Activated CD4-positive, alpha-beta memory T cell treated with anti-CD3 and anti-CD28 coated beads, Interleukin-2, amount 10 ng/mL, durations not matched to agents 7 days and 5 days (primary cell): Measurements from ENCODE around the gene HAUS2. TPM values are rescaled to one million over a fixed set of nuclear protein-coding genes. Genes with fewer than 3 reads are reported as not detected.
"Not testable (repeated sequence)": the region's sequence is repeated elsewhere in the genome, so short reads cannot be mapped to it uniquely, and the experiment has no call there.

Experiments
- CTCF ChIA-PET: fragments of 350-600 bp; sonication (Branson Sonifier 250); formaldehyde crosslinking; loops from one replicate; lab custom pipeline; 2021; ENCODE audit warnings: antibody characterized with exemption, inconsistent platforms; lab: Charles Lee
- POLR2A ChIA-PET: fragments of 350-600 bp; sonication (Branson Sonifier 250); formaldehyde crosslinking; loops from one replicate; lab custom pipeline; 2021; ENCODE audit warnings: antibody characterized with exemption; lab: Charles Lee
- DNase-seq: peaks from one replicate; pipeline ENCODE4 v3.0.0-alpha.2; 2020
- H3K27ac Mint-ChIP-seq: one replicate; pipeline ENCODE4 v1.8.0; 2021; ENCODE audit warnings: mild to moderate bottlenecking, mixed read lengths
- H3K27me3 Mint-ChIP-seq: one replicate; pipeline ENCODE4 v1.8.0; 2021; ENCODE audit warnings: mixed read lengths
- H3K36me3 Mint-ChIP-seq: one replicate; pipeline ENCODE4 v1.8.0; 2021; ENCODE audit warnings: low read depth, mixed read lengths
- H3K4me1 Mint-ChIP-seq: one replicate; pipeline ENCODE4 v1.8.0; 2021; ENCODE audit warnings: mixed read lengths
- H3K4me3 Mint-ChIP-seq: one replicate; pipeline ENCODE4 v1.8.0; 2021; ENCODE audit warnings: mild to moderate bottlenecking, mixed read lengths
- H3K9me3 Mint-ChIP-seq: one replicate; pipeline ENCODE4 v1.8.0; 2021; ENCODE audit warnings: mixed read lengths
- total RNA-seq, 2 experiments: library from RNA; stranded (reverse); gene quantifications; one replicate each; pipeline ENCODE4 v1.2.3, GENCODE V29; 2021

HAUS2 gene
- total RNA-seq, 2 experiments from 2014 or later = 35.1 to 35.8 TPM

- CTCF ChIA-PET = interaction anchor here (1.0 kb wide), 1 partner anchor 8 kb away, joined by 3 read pairs; no protein-coding TSS in a partner anchor
- Mint-ChIP-seq H3K4me3 (no peak overlapping the region), H3K4me1 (peaks cover 44% of the 10 kb centered on the region), H3K9me3 (no peaks in the 10 kb centered on the region), H3K36me3 (peaks cover 56% of the 10 kb centered on the region), H3K27me3 (no peaks in the 10 kb centered on the region), H3K27ac (peak overlapping the region; percentile 29)
- POLR2A ChIA-PET = interaction anchor here (0.7 to 4.1 kb wide), 2 partner anchors 50 to 51 kb away, joined by 4 to 32 read pairs; partner anchors contain the start of gene SNAP23
- DNase-seq = no peak
These were observed 3.6 kb upstream of the HAUS2 start for GRCh38 chr15:42544853-42545629.

- CTCF ChIA-PET = interaction anchor here (0.9 to 3.6 kb wide), 6 partner anchors 13 to 57 kb away, joined by 3 to 13 read pairs (median 4); partner anchors contain the start of gene ZNF106
- peaks cover 59% of the 10 kb centered on the region for H3K4me1 Mint-ChIP-seq
- no peak for DNase-seq
- peak overlapping the region; percentile 90 for H3K4me3 Mint-ChIP-seq
- H3K27ac Mint-ChIP-seq = peak overlapping the region; percentile 87
- POLR2A ChIA-PET = interaction anchor here (0.8 to 4.1 kb wide), 18 partner anchors 9 to 578 kb away, joined by 3 to 44 read pairs (median 8); partner anchors contain the start of genes GANC, SNAP23, STARD9 and TMEM87A
- H3K9me3 Mint-ChIP-seq = no peaks in the 10 kb centered on the region
- H3K36me3 Mint-ChIP-seq = peaks cover 52% of the 10 kb centered on the region
- H3K27me3 Mint-ChIP-seq = no peaks in the 10 kb centered on the region
These were observed 755 bp upstream of the HAUS2 start for GRCh38 chr15:42547918-42548248.

GRCh38 chr15:42549032-42549491 is 424 bp downstream of the HAUS2 start:
- H3K4me1 Mint-ChIP-seq = peaks cover 66% of the 10 kb centered on the region
- CTCF ChIA-PET = interaction anchor here (1.0 to 3.6 kb wide), 2 partner anchors 28 to 32 kb away, joined by 3 to 13 read pairs; no protein-coding TSS in a partner anchor
- H3K9me3 Mint-ChIP-seq = no peaks in the 10 kb centered on the region
- no peak for DNase-seq
- H3K4me3 Mint-ChIP-seq = peak overlapping the region; percentile 90
- peak overlapping the region; percentile 87 for H3K27ac Mint-ChIP-seq
- no peaks in the 10 kb centered on the region for H3K27me3 Mint-ChIP-seq
- POLR2A ChIA-PET = interaction anchor here (1.0 to 4.1 kb wide), 14 partner anchors 12 to 276 kb away, joined by 3 to 44 read pairs (median 12); partner anchors contain the start of genes CDAN1, SNAP23, STARD9 and ZNF106
- peaks cover 45% of the 10 kb centered on the region for H3K36me3 Mint-ChIP-seq

- DNase-seq = no peak
- H3K4me1 Mint-ChIP-seq = peaks cover 66% of the 10 kb centered on the region
- H3K36me3 Mint-ChIP-seq = peaks cover 44% of the 10 kb centered on the region
- no peaks in the 10 kb centered on the region for H3K9me3 Mint-ChIP-seq
- H3K27ac Mint-ChIP-seq = peak overlapping the region; percentile 58
- H3K27me3 Mint-ChIP-seq = no peaks in the 10 kb centered on the region
- POLR2A ChIA-PET = interaction anchor here (1.0 to 4.0 kb wide), 11 partner anchors 13 to 276 kb away, joined by 3 to 44 read pairs (median 10); partner anchors contain the start of genes CDAN1, STARD9 and ZNF106
- H3K4me3 Mint-ChIP-seq = peak overlapping the region; percentile 90
- CTCF ChIA-PET = no interaction called here
These were observed 1.2 kb downstream of the HAUS2 start for GRCh38 chr15:42549741-42550392.

- Mint-ChIP-seq H3K36me3 (peaks cover 24% of the 10 kb centered on the region), H3K27ac (no peak overlapping the region), H3K4me3 (no peak overlapping the region), H3K4me1 (peaks cover 38% of the 10 kb centered on the region), H3K27me3 (no peaks in the 10 kb centered on the region), H3K9me3 (no peaks in the 10 kb centered on the region)
- DNase-seq = no peak
- POLR2A ChIA-PET = interaction anchor here (1.1 to 1.6 kb wide), 2 partner anchors 12 to 22 kb away, joined by 3 to 6 read pairs; partner anchors contain the start of gene STARD9
- CTCF ChIA-PET = no interaction called here
These were observed 4.9 kb downstream of the HAUS2 start for GRCh38 chr15:42553554-42553953.

- Mint-ChIP-seq H3K4me1 (peaks cover 19% of the 10 kb centered on the region), H3K36me3 (peaks cover 35% of the 10 kb centered on the region)
- CTCF ChIA-PET, H3K27me3 Mint-ChIP-seq, H3K27ac Mint-ChIP-seq, H3K4me3 Mint-ChIP-seq, DNase-seq, H3K9me3 Mint-ChIP-seq: not testable (repeated sequence)
- POLR2A ChIA-PET = interaction anchor here (0.6 to 1.5 kb wide), 2 partner anchors 9 to 80 kb away, joined by 3 read pairs; no protein-coding TSS in a partner anchor
These were observed 8.0 kb downstream of the HAUS2 start for GRCh38 chr15:42556550-42557207.

- no peak overlapping the region for H3K27ac Mint-ChIP-seq
- no peak for DNase-seq
These were observed 10.1 kb downstream of the HAUS2 start for GRCh38 chr15:42558739-42559138.

GRCh38 chr15:42575188-42576039 is 26.8 kb downstream of the HAUS2 start, which contains the start of gene STARD9:
TSS of gene STARD9 (plus strand) at chr15:42575606. CDS start at chr15:42575716, 110 bp downstream.
- Mint-ChIP-seq H3K27ac (peak within 1 kb of the TSS; percentile 69), H3K27me3 (peaks cover 24% of the 10 kb centered on the region), H3K9me3 (no peaks in the 10 kb centered on the region), H3K36me3 (peaks cover 4% of the 10 kb centered on the region), H3K4me3 (peak within 1 kb of the TSS; percentile 90), H3K4me1 (peaks cover 29% of the 10 kb centered on the region)
- CTCF ChIA-PET = interaction anchor here (1.0 to 1.5 kb wide), 4 partner anchors 16 to 74 kb away, joined by 3 to 5 read pairs (median 4); no protein-coding TSS in a partner anchor
- POLR2A ChIA-PET = interaction anchor here (0.7 to 6.9 kb wide), 13 partner anchors 13 to 465 kb away, joined by 3 to 42 read pairs (median 4); partner anchors contain the start of genes GANC, HAUS2, LRRC57 and SNAP23
- DNase-seq = peak; percentile 96

More at GRCh38 chr15:42558739-42559138, 10.1 kb downstream of the HAUS2 start:
- H3K4me3 Mint-ChIP-seq = no peak overlapping the region
- no peaks in the 10 kb centered on the region for H3K27me3 Mint-ChIP-seq
- H3K4me1 Mint-ChIP-seq = peaks cover 8% of the 10 kb centered on the region
- H3K36me3 Mint-ChIP-seq = peaks cover 40% of the 10 kb centered on the region
- ChIA-PET POLR2A (no interaction called here), CTCF (interaction anchor here (0.6 kb wide), 1 partner anchor 23 kb away, joined by 4 read pairs; no protein-coding TSS in a partner anchor)
- no peaks in the 10 kb centered on the region for H3K9me3 Mint-ChIP-seq

- peaks cover 34% of the 10 kb centered on the region for H3K4me1 Mint-ChIP-seq
- no peaks in the 10 kb centered on the region for H3K9me3 Mint-ChIP-seq
- DNase-seq = no peak
- H3K27me3 Mint-ChIP-seq = peaks cover 27% of the 10 kb centered on the region
- POLR2A ChIA-PET = interaction anchor here (0.7 to 6.9 kb wide), 13 partner anchors 12 to 466 kb away, joined by 3 to 42 read pairs (median 4); partner anchors contain the start of genes HAUS2, LRRC57, SNAP23 and ZNF106
- peak overlapping the region; percentile 34 for H3K27ac Mint-ChIP-seq
- H3K36me3 Mint-ChIP-seq = peaks cover 4% of the 10 kb centered on the region
- peak overlapping the region; percentile 90 for H3K4me3 Mint-ChIP-seq
- CTCF ChIA-PET = interaction anchor here (1.0 to 1.5 kb wide), 5 partner anchors 16 to 74 kb away, joined by 3 to 5 read pairs (median 3); no protein-coding TSS in a partner anchor
These were observed 27.5 kb downstream of the HAUS2 start for GRCh38 chr15:42576040-42576594.

- ChIA-PET CTCF (interaction anchor here (1.0 to 1.5 kb wide), 3 partner anchors 28 to 73 kb away, joined by 3 read pairs; partner anchors contain the start of genes HAUS2 and LRRC57), POLR2A (interaction anchor here (1.2 to 6.9 kb wide), 2 partner anchors 29 kb away, joined by 3 to 42 read pairs; partner anchors contain the start of genes HAUS2 and LRRC57)
- Mint-ChIP-seq H3K36me3 (peaks cover 4% of the 10 kb centered on the region), H3K4me1 (peaks cover 40% of the 10 kb centered on the region), H3K4me3 (peak overlapping the region; percentile 90), H3K27ac (no peak overlapping the region), H3K27me3 (peaks cover 27% of the 10 kb centered on the region), H3K9me3 (no peaks in the 10 kb centered on the region)
- DNase-seq = no peak
These were observed 28.1 kb downstream of the HAUS2 start for GRCh38 chr15:42576776-42577175.
